HL-60 (cell line): Measurements from ENCODE around the gene CA5B.
A peak's percentile ranks its signal among the peaks of the same experiment; 100 is the strongest.

Source experiments
- SPI1 ChIP-seq: IDR thresholded peaks from 2 replicates; pipeline ENCODE4 v1.6.1; 2012; ENCODE audit warnings: low read depth, mild to moderate bottlenecking, borderline replicate concordance
- TF ChIP-seq, protein P1 (sequence below): IDR thresholded peaks from 2 replicates; pipeline ENCODE4 v1.6.1; 2012; ENCODE audit warnings: low read depth; ENCODE audit not compliant: insufficient replicate concordance
- TF ChIP-seq, protein P2 (sequence below): IDR thresholded peaks from one replicate; pipeline ENCODE4 v1.5.1; 2011; ENCODE audit warnings: low read length, control low read depth, inconsistent platforms; ENCODE audit not compliant: insufficient read depth

DNA sequence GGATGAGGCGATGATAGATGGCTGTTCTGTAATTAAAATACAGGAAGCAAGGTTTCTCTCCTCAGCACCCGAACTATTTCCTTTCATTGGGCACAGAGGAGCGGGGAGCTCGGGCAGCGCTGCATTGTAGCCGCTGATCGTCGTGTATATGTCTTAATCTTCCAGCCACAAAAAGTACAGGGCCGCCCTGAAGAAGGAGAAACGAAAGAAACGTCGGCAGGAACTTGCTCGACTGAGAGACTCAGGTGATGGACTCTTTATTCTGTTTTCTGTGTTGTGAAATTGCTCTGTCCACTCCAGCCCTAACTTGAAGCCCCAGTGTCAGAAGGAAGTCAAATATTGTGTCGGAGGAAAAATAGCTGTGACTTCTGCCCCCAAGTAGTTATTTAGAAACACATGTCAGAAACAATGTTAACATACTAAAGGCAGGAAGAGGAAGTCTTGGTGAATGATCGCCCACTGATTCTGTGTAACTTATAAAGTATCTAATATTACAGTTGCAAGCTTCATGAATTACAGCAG, 52.8 kb downstream of the CA5B start:
- peak; percentile 73 for TF ChIP-seq SPI1
- TF ChIP-seq, protein P1, sequence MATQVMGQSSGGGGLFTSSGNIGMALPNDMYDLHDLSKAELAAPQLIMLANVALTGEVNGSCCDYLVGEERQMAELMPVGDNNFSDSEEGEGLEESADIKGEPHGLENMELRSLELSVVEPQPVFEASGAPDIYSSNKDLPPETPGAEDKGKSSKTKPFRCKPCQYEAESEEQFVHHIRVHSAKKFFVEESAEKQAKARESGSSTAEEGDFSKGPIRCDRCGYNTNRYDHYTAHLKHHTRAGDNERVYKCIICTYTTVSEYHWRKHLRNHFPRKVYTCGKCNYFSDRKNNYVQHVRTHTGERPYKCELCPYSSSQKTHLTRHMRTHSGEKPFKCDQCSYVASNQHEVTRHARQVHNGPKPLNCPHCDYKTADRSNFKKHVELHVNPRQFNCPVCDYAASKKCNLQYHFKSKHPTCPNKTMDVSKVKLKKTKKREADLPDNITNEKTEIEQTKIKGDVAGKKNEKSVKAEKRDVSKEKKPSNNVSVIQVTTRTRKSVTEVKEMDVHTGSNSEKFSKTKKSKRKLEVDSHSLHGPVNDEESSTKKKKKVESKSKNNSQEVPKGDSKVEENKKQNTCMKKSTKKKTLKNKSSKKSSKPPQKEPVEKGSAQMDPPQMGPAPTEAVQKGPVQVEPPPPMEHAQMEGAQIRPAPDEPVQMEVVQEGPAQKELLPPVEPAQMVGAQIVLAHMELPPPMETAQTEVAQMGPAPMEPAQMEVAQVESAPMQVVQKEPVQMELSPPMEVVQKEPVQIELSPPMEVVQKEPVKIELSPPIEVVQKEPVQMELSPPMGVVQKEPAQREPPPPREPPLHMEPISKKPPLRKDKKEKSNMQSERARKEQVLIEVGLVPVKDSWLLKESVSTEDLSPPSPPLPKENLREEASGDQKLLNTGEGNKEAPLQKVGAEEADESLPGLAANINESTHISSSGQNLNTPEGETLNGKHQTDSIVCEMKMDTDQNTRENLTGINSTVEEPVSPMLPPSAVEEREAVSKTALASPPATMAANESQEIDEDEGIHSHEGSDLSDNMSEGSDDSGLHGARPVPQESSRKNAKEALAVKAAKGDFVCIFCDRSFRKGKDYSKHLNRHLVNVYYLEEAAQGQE: no peak
- TF ChIP-seq, protein P2, sequence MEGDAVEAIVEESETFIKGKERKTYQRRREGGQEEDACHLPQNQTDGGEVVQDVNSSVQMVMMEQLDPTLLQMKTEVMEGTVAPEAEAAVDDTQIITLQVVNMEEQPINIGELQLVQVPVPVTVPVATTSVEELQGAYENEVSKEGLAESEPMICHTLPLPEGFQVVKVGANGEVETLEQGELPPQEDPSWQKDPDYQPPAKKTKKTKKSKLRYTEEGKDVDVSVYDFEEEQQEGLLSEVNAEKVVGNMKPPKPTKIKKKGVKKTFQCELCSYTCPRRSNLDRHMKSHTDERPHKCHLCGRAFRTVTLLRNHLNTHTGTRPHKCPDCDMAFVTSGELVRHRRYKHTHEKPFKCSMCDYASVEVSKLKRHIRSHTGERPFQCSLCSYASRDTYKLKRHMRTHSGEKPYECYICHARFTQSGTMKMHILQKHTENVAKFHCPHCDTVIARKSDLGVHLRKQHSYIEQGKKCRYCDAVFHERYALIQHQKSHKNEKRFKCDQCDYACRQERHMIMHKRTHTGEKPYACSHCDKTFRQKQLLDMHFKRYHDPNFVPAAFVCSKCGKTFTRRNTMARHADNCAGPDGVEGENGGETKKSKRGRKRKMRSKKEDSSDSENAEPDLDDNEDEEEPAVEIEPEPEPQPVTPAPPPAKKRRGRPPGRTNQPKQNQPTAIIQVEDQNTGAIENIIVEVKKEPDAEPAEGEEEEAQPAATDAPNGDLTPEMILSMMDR: no peak
